ENCODE measurements around the gene NELFB. TPM values are rescaled to one million over a fixed set of nuclear protein-coding genes. Genes with fewer than 3 reads are reported as not detected.
A peak's percentile ranks its signal among the peaks of the same experiment; 100 is the strongest.

Gene NELFB
- total RNA-seq, result 44.8 TPM

- DNase-seq, result peak; percentile 90
Observed at GRCh38 chr9:137254624-137255447, at the start of gene NELFB. Gene NELFB (plus strand): TSS chr9:137255327.

GRCh38 chr9:137206602-137207001 lies 48.5 kb upstream of the NELFB start:
- no peak for DNase-seq

GRCh38 chr9:137211532-137211931 lies 43.6 kb upstream of the NELFB start:
- DNase-seq, result no peak

GRCh38 chr9:137212520-137212919 lies 42.6 kb upstream of the NELFB start:
- DNase-seq, result no peak

GRCh38 chr9:137213160-137214060 lies 41.7 kb upstream of the NELFB start:
- no peak for DNase-seq

GRCh38 chr9:137214620-137215019 lies 40.5 kb upstream of the NELFB start:
- no peak for DNase-seq

DNA sequence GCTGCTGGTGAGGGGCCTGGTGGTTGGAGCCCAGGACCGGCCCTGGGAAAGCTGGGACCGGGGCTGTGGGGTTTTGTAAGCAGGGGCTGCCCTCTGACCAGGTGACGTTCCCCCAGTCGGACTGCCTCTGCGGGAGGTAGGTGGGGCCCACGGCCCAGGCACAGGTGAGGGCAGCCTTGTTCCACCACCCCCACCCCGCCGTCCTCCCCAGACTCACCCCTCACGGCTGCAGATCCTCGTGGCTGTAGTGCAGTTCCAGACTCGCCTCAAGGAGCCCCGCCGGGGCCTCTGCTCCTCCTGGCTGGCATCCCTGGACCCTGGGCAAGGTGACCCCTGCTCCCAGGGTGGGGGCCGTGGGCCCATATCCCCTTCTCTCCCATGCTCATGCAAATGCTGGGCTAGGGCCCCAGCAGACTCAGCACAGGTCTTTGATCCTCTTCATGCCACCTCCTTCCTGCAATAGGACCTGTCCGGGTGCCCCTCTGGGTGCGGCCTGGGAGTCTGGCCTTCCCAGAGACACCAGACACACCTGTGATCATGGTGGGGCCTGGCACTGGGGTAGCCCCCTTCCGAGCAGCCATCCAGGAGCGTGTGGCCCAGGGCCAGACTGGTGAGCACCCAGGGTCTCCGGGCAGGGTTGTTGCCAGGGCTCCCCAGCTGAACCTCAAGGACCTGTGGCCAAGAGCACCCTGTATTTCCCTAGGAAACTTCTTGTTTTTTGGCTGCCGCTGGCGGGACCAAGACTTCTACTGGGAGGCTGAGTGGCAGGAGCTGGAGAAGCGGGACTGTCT lies 39.7 kb upstream of the NELFB start:
- no peak for DNase-seq

- no peak for DNase-seq
Observed at GRCh38 chr9:137216188-137216965, 38.8 kb upstream of the NELFB start.

DNA sequence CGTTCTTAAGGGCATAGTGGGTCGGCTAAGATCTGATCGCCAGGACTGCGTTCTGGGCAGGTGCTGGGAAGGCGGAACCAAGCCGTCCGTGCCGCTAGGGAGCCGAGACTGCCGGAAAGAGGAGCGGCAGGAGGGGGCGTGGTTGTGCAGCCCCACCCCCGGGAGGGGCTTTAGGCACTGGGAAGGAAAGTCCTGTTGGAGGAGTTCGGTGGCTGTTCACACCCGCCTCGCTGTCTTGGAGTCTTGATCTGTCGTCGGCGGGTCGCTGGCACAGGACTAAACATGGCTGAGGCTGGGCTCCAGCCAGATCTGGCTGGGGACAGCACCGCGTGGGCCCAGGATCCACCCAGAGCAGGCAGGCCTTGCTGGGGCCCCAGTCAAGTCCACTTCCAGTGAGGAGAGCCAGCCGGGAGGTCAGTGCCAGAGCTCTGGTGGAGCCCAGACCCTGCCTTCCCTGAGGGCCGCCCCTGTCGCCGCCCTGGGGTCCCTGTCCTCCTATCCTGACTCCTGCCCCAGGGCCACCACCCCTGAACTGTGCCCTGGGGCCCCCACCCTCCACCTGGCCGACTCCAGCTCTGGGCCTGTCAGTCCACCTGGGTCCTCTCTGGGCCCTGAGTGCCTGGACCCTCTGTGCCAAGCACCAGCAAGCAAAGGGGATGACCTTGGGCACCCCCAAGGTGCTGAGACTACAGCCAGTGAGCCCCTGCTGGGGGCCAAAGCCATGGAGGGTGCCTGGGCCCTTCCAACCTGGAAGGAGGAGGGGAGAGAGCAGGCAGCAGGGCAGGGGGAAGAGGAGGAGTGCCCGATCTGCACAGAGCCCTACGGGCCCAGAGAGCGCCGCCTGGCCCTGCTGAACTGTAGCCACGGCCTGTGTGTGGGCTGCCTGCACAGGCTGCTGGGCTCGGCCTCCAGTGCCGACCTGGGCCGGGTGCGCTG lies 37.6 kb upstream of the NELFB start:
- no peak for DNase-seq

GRCh38 chr9:137218212-137218753 lies 36.8 kb upstream of the NELFB start:
- no peak for DNase-seq

- no peak for DNase-seq
Observed at GRCh38 chr9:137218754-137219271, 36.3 kb upstream of the NELFB start.

- no peak for DNase-seq
Observed at GRCh38 chr9:137219757-137220316, 35.3 kb upstream of the NELFB start.

GRCh38 chr9:137220317-137221094 lies 34.6 kb upstream of the NELFB start:
- no peak for DNase-seq

DNA sequence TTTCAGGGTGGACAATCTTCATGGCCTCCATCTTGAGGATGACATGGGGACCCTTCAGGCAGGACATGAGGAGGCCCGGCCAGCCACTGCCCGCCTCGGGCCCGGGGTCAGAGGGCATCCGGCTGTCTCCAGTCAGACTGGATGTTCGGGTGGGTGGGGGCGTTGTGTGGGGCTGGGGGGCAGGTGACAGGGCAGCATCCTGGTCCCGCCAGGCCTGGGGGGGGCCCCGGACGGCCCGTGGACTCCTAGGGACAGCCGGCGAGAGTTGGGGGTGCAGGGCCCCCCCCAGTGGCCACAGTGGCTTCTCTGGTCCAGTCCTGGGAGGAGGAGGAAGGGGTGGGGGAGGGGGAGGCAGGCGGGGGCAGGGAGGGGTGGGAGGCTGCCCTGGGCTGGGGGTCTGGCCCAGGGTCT lies 34.0 kb upstream of the NELFB start:
- DNase-seq, result no peak

- no peak for DNase-seq
Observed at GRCh38 chr9:137221506-137222111, 33.5 kb upstream of the NELFB start.

- DNase-seq, result no peak
Observed at GRCh38 chr9:137222190-137223077, 32.7 kb upstream of the NELFB start, which contains the start of gene RNF208. Gene RNF208 (minus strand): TSS chr9:137222240. CDS start chr9:137221212, 1,028 bp downstream.

All from occipital lobe (tissue), 2 donors.